Activated naive CD4-positive, alpha-beta T cell treated with anti-CD3 and anti-CD28 coated beads, Interleukin-2, amount 50 U/mL, for 72 hours (primary cell): ENCODE measurements around the gene GIPR. TPM values are rescaled to one million over a fixed set of nuclear protein-coding genes. Genes with fewer than 3 reads are reported as not detected.
"Not testable (repeated sequence)": the region's sequence is repeated elsewhere in the genome, so short reads cannot be mapped to it uniquely, and the experiment has no call there.

Experiments
- ATAC-seq, 2 donors: fragments of 150-1000 bp; cut with Tn5 transposase; 2 replicates each; pipeline ENCODE4 v1.10.0; 2021; ENCODE audit warnings: mild to moderate bottlenecking in 2 of 2, moderate library complexity in 2 of 2
- DNase-seq, 2 donors: peaks; one replicate each; pipeline ENCODE4 v3.0.0; 2021 to 2022; ENCODE audit warnings: low spot score in 2 of 2
- H3K27ac Mint-ChIP-seq, 2 donors: one replicate each; pipeline ENCODE4 v1.8.0; 2022; ENCODE audit warnings: mild to moderate bottlenecking in 2 of 2, mixed read lengths in 2 of 2
- H3K36me3 Mint-ChIP-seq, 2 donors: one replicate each; pipeline ENCODE4 v1.8.0; 2022; ENCODE audit warnings: mixed read lengths in 2 of 2
- H3K9me3 Mint-ChIP-seq, 2 donors: one replicate each; pipeline ENCODE4 v1.8.0; 2022; ENCODE audit warnings: mixed read lengths in 2 of 2
- total RNA-seq, 2 donors: library from RNA; stranded (reverse); gene quantifications; one replicate each; pipeline ENCODE4 v1.2.3, GENCODE V29; 2022

GIPR gene
- total RNA-seq, 2 donors from 2014 or later, result 7.0 to 15.7 TPM

GRCh38 chr19:45670670-45671453 is 2.8 kb downstream of the GIPR start:
- DNase-seq (peak in 1 of 2 donors; percentile 85), ATAC-seq (peak in 1 of 2 donors; percentile 40)
- Mint-ChIP-seq H3K9me3 (no peaks in the 10 kb centered on the region), H3K36me3 (peaks cover 0 to 10% of the 10 kb centered on the region in 2 donors), H3K27ac (no peak overlapping the region)

DNA sequence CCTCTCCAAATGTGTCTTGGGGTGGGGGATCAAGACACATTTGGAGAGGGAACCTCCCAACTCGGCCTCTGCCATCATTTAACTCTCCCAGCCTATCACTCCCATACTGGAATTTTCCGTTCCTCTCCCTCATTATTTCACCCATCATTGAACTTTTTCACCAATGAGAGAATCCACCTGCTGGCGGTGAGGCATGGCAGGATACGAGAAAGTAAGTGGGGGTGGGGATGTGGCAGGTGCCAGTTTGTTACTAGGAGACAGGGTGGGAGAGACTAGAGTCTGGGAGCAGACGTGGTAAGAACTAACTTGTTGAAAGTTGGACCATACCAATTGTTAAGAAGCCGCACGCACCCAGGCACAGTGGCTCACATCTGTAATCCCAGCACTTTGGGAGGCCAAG is 6.9 kb downstream of the GIPR start:
- ATAC-seq, result no peak
- DNase-seq, result no peak
- H3K36me3 Mint-ChIP-seq, result peaks cover 0 to 10% of the 10 kb centered on the region in 2 donors
- no peak overlapping the region for H3K27ac Mint-ChIP-seq
- H3K9me3 Mint-ChIP-seq, result no peaks in the 10 kb centered on the region

DNA sequence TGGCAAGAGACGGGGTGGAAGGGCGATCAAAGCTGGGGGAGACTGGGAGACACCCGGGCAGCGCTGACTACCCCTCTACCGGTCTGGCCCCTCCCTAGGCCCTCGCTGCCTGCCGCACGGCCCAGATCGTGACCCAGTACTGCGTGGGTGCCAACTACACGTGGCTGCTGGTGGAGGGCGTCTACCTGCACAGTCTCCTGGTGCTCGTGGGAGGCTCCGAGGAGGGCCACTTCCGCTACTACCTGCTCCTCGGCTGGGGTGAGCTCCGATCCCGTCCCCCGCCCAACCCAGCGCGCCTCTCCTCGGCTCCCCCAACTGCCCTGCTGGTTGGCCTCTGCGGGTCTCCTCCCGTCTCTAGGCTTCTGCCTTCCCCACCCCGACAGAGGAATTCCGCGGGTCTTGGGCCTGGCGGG is 8.8 kb downstream of the GIPR start:
- H3K27ac Mint-ChIP-seq, result no peak overlapping the region

DNA sequence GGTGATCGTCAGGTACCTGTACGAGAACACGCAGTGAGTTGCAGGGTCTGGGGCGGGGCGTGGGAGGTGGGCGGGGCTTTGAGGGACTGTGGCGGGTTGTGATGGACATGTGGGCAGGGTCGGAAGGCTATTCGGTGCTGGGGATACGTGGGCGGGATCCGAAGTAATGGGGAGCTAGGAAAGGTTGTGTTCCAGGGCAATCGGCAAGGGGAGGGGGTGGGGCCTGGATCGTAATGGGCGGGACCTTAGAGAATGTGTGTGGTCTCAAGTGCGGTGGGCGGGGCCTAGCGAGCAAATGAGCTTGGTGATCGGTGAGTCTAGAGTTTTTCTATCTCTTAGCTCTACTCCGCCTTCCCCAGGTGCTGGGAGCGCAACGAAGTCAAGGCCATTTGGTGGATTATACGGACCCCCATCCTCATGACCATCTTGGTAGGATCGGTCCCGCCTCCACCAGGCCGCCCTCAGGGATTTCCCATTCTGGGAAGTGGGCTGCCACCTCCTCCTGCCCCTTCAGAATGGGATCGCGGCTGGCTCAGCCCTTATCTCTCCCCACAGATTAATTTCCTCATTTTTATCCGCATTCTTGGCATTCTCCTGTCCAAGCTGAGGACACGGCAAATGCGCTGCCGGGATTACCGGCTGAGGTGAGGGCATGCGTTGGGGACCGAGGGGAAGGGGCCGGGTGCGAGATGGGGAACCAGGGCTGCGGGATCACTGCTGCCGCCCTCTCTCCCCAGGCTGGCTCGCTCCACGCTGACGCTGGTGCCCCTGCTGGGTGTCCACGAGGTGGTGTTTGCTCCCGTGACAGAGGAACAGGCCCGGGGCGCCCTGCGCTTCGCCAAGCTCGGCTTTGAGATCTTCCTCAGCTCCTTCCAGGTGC is 9.6 kb downstream of the GIPR start:
- no peaks in the 10 kb centered on the region for H3K9me3 Mint-ChIP-seq
- no peak overlapping the region for H3K27ac Mint-ChIP-seq
- DNase-seq (peak; percentile 68 to 82), ATAC-seq (peak; percentile 52 to 78)
- H3K36me3 Mint-ChIP-seq, result no peaks in the 10 kb centered on the region

More for the DNA sequence above, 8.8 kb downstream of the GIPR start:
- ATAC-seq (peak; percentile 39 to 55), DNase-seq (peak in 1 of 2 donors; percentile 51)
- no peaks in the 10 kb centered on the region for H3K9me3 Mint-ChIP-seq
- no peaks in the 10 kb centered on the region for H3K36me3 Mint-ChIP-seq

- H3K36me3 Mint-ChIP-seq, result peaks cover 0 to 4% of the 10 kb centered on the region in 2 donors
- ATAC-seq (peak; percentile 79 to 91), DNase-seq (peak; percentile 92 to 95)
- H3K27ac Mint-ChIP-seq, result peak overlapping the region in 1 of 2 donors; percentile 63
- H3K9me3 Mint-ChIP-seq, result no peaks in the 10 kb centered on the region
Measured at GRCh38 chr19:45681391-45682015, 13.5 kb downstream of the GIPR start.

DNA sequence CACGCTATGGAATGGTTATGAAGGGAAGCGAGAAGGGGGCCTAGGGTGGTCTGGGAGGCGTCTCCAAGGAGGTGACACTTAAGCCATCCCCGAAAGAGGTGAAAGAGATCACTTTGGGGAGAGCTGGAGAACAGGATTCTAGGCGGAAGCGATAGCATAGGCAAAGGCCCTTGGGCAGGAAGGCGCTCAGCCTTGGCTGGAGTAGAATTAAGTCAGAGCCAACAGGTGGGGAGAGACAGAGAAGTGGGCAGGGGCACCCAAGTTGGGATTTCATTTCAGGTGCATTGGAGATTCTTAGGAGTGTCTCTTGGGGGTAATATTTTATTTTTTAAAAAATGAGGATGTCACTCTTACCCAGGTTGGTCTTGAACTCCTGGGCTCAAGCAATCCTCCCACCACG is 14.1 kb downstream of the GIPR start:
- Mint-ChIP-seq H3K36me3 (peaks cover 0 to 10% of the 10 kb centered on the region in 2 donors), H3K27ac (peak overlapping the region in 1 of 2 donors; percentile 63), H3K9me3 (no peaks in the 10 kb centered on the region)
- DNase-seq, result no peak
- no peak for ATAC-seq

GRCh38 chr19:45682908-45683307 is 14.9 kb downstream of the GIPR start:
- DNase-seq (no peak), ATAC-seq (no peak)
- Mint-ChIP-seq H3K27ac (no peak overlapping the region), H3K36me3 (peaks cover 0 to 11% of the 10 kb centered on the region in 2 donors), H3K9me3 (no peaks in the 10 kb centered on the region)

- DNase-seq, ATAC-seq, H3K9me3 Mint-ChIP-seq: not testable (repeated sequence)
- Mint-ChIP-seq H3K36me3 (peaks cover 5 to 11% of the 10 kb centered on the region in 2 donors), H3K27ac (peak overlapping the region in 1 of 2 donors; percentile 76)
Measured at GRCh38 chr19:45685045-45685444, 17.0 kb downstream of the GIPR start.

DNA sequence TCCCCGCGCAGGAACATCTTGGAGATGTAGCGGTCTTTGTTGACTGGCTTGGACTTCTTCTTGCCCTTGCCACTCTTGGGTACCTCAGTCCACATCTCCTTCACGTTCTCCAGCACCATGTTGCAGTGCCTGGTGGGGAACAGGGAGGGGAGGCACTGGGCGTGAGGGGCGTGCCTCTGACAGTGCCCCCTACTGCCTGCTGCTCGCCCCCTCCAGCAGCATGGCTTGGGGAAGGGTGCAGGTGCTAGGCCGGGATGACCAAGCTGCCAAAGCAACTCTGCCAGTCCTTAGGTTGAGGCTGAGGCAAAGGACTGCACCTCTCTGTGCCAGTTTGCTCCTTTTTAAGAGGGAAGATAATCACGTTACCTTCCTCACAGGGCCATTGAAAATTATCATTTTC is 19.6 kb downstream of the GIPR start:
- Mint-ChIP-seq H3K36me3 (peaks cover 12 to 18% of the 10 kb centered on the region in 2 donors), H3K9me3 (no peaks in the 10 kb centered on the region), H3K27ac (no peak overlapping the region)
- DNase-seq (no peak), ATAC-seq (no peak)

DNA sequence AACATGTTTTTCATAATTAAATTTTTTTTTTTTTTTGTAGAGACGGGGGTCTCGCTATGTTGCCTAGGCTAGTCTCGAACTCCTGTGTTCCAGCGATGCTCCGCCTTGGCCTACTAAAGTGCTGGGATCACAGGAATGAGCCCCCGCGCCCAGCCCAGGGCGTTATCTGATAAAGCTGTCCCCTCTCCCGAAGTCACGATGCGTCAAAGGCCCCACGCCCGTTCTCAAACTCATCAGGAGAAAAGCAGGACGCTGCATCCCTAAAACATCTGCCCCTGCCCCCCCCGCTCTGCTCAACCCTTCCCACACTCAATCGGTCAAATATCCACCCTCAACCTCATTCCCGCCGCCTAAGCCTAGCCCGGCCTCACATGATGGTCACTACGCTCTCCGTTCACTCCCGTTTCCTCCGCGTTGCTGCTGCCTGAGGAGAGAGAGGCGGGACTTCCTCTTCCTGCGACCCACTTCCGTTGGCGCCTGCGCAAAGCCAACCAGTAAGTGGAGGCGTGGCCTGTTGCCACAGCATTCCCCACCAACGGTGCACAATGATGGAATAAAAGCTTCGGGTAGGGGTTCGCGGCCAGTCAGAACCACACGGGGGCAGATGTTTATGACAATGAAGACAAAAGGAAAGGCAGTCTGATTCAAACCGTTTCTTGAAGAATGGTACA is 23.6 kb downstream of the GIPR start, which contains the start of gene SNRPD2:
Gene SNRPD2, minus strand, starts transcription at position 438 of the 671 bp plus-strand sequence. Its CDS starts 65 bp downstream, at position 373.
- Mint-ChIP-seq H3K36me3 (peaks cover 20 to 23% of the 10 kb centered on the region in 2 donors), H3K27ac (peak within 1 kb of the TSS; percentile 96 to 100), H3K9me3 (no peaks in the 10 kb centered on the region)
- ATAC-seq (peak; percentile 59 to 60), DNase-seq (peak; percentile 94 to 98)

DNA sequence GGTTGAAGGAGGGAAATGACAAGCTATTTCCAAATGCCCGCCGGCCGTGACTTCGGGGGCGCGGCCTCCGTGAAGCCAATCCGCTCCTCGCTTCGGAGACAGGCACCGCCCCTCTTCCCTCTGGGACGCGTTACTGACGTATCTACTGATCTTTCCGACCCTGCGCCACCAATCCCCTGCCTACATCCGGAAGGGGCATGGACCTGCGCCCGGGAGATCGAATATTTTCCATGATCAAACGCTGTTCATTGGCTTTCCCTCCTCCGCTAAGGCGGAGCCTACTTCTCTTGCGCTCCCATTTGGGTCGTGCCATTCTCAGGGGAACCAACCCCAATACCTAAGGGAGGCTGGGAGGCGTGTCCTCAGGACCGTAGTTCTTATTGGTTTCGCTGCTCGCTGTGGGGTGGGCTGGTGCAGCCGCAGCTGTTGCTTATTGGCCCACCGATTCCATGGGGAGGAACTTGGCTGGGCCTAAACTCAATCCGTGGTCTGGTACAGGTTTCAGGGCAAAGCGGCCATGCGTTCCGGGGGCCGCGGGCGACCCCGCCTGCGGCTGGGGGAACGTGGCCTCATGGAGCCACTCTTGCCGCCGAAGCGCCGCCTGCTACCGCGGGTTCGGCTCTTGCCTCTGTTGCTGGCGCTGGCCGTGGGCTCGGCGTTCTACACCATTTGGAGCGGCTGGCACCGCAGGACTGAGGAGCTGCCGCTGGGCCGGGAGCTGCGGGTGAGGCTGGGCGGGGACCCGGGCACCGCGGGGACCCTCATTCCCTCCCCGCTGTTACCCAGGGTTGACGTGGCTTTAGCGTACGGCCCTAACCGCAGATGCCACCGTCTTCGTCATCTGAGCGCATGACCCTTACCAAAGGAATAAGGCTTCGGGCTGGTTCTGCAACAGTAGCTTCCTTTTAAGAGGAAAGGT is 24.4 kb downstream of the GIPR start, which contains the start of gene QPCTL:
Gene QPCTL, plus strand, starts transcription at position 480 of the 919 bp plus-strand sequence. Its CDS starts 38 bp downstream, at position 518.
- Mint-ChIP-seq H3K9me3 (no peaks in the 10 kb centered on the region), H3K36me3 (peaks cover 20 to 23% of the 10 kb centered on the region in 2 donors), H3K27ac (peak within 1 kb of the TSS; percentile 96 to 100)
- DNase-seq, result peak; percentile 94 to 99
- ATAC-seq, result peak; percentile 88 to 94

DNA sequence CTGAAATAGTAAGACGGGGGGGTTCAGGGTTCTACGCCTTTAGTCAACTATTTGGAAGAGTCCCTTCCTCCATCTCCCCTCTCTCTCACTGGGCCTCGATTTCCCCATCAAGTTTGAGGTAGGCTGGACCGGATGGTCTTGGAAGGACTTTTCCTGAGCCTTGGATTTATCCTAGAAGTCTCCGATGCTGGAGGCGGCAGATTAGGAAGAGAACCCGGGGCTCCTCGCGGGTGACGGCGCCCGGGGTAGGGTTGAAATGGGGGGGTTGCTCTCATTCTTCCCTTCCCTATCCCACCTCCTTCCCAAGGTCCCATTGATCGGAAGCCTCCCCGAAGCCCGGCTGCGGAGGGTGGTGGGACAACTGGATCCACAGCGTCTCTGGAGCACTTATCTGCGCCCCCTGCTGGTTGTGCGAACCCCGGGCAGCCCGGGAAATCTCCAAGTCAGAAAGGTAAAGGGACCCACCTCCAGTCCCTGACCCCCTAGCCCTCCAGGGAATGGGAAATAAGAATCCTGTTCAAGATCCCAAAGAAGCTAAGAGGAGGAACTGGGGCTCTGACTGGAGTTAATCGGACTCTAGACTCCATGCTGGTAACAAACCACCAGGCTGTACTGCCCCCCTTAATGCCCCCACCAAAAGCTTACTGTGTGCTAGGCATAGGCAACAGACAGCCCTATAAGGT is 25.2 kb downstream of the GIPR start:
- ATAC-seq (no peak), DNase-seq (peak; percentile 83 to 85)
- peak overlapping the region; percentile 96 for H3K27ac Mint-ChIP-seq
- peaks cover 24 to 26% of the 10 kb centered on the region in 2 donors for H3K36me3 Mint-ChIP-seq
- H3K9me3 Mint-ChIP-seq, result no peaks in the 10 kb centered on the region

GRCh38 chr19:45701676-45702075 is 33.7 kb downstream of the GIPR start:
- ATAC-seq (no peak), DNase-seq (no peak)
- H3K27ac Mint-ChIP-seq, result no peak overlapping the region
- H3K36me3 Mint-ChIP-seq, result peaks cover 11 to 15% of the 10 kb centered on the region in 2 donors
- no peaks in the 10 kb centered on the region for H3K9me3 Mint-ChIP-seq

GRCh38 chr19:45705115-45705514 is 37.1 kb downstream of the GIPR start:
- ATAC-seq, result no peak

More at GRCh38 chr19:45705115-45705514, 37.1 kb downstream of the GIPR start:
- no peaks in the 10 kb centered on the region for H3K9me3 Mint-ChIP-seq
- no peak for DNase-seq
- H3K27ac Mint-ChIP-seq, result no peak overlapping the region
- H3K36me3 Mint-ChIP-seq, result peaks cover 5 to 8% of the 10 kb centered on the region in 2 donors
